K562 (cell line): ENCODE measurements around the gene RPL19. TPM values are rescaled to one million over a fixed set of nuclear protein-coding genes. Genes with fewer than 3 reads are reported as not detected.

Experiments
- ATAC-seq: fragments of 200-7000 bp; cut with Tn5 transposase; 3 replicates; pipeline ENCODE4 v1.9.1; 2020; ENCODE audit warnings: moderate library complexity
- BruUV-seq: library from RNA; stranded (reverse); fragments of 400-500 nt; replicated peaks from 2 replicates; lab custom pipeline; 2021; lab: Mats Ljungman, UMichigan
- CTCF ChIA-PET: fragments of 300-600 bp; formaldehyde crosslinking; extraction: SDS; loops from one replicate; lab custom pipeline; 2021; ENCODE audit warnings: low intra/inter-chr PET ratio; lab: Yijun Ruan, JAX
- POLR2A ChIA-PET: fragments of 300-600, 350-650 bp; sonication (Branson Sonifier 250); formaldehyde crosslinking; extraction: SDS; loops from one replicate; lab custom pipeline; 2021; ENCODE audit warnings: antibody characterized with exemption, inconsistent platforms; lab: Yijun Ruan, JAX
- DNase-seq, 4 experiments: peaks; one replicate each; pipeline versions ENCODE4 v3.0.0 to v3.0.0-alpha.2; 2011 to 2018; ENCODE audit warnings: low spot score in 3 of 4, mixed read lengths in 3 of 4; ENCODE audit errors: extremely low read depth in 1 of 4
- FAIRE-seq: peaks from 2 replicates; lab custom pipeline; 2011; peaks lifted over from hg19 to GRCh38; lab: Jason Lieb, UNC
- H2AFZ ChIP-seq: 2 replicates; pipeline ENCODE4 v1.6.0; 2011; ENCODE audit warnings: low read depth, low read length, control low read depth, inconsistent platforms
- H3K27ac ChIP-seq: fragments of 200-600 bp; 3 replicates; pipeline ENCODE4 v1.8.0; 2011; ENCODE audit warnings: low read depth, mild to moderate bottlenecking, control low read depth, inconsistent platforms, low read length, moderate library complexity, mixed read lengths; ENCODE audit errors: extremely low read depth
- H3K27me3 ChIP-seq, 2 experiments: fragments of 300-600 bp in 1 of 2; 2 replicates in 1 of 2; 3 replicates in 1 of 2; pipeline versions ENCODE4 v1.6.0 to v1.8.0; 2011; ENCODE audit warnings: inconsistent platforms in 2 of 2, low read length in 2 of 2, mild to moderate bottlenecking in 1 of 2, mixed read lengths in 1 of 2, moderate library complexity in 1 of 2; ENCODE audit not compliant: control insufficient read depth in 2 of 2, insufficient read depth in 2 of 2
- H3K36me3 ChIP-seq: fragments of 300-600 bp; 3 replicates; pipeline ENCODE4 v1.8.0; 2011; ENCODE audit warnings: mild to moderate bottlenecking, low read length, inconsistent platforms; ENCODE audit not compliant: control insufficient read depth, insufficient read depth
- H3K4me1 ChIP-seq, 2 experiments: fragments of 200-600 bp in 1 of 2; replicated peaks in 1 of 2; 2 replicates in 1 of 2; 3 replicates in 1 of 2; pipeline versions ENCODE4 v1.5.1 to v1.8.0; 2011; ENCODE audit warnings: inconsistent platforms in 2 of 2, low read length in 2 of 2, mild to moderate bottlenecking in 1 of 2, mixed read lengths in 1 of 2, moderate library complexity in 1 of 2; ENCODE audit not compliant: control insufficient read depth in 2 of 2, insufficient read depth in 2 of 2
- H3K4me2 ChIP-seq: 2 replicates; pipeline ENCODE4 v1.6.1; 2011; ENCODE audit warnings: low read length, control low read depth, inconsistent platforms, mixed read lengths; ENCODE audit not compliant: insufficient read depth
- H3K4me3 ChIP-seq: fragments of 200-600 bp; sonication (generic), shearing (Covaris generic); 2 replicates; pipeline ENCODE4 v1.5.1; 2016; ENCODE audit warnings: control low read depth, inconsistent platforms
- H3K79me2 ChIP-seq: fragments of 200-600 bp; 3 replicates; pipeline ENCODE4 v1.8.0; 2011; ENCODE audit warnings: low read length, inconsistent platforms; ENCODE audit not compliant: control insufficient read depth, insufficient read depth
- H3K9ac ChIP-seq, 2 experiments: 2 replicates each; pipeline versions ENCODE4 v1.6.0 to v1.6.1; 2011; ENCODE audit warnings: low read depth in 2 of 2, low read length in 2 of 2, control low read depth in 1 of 2, inconsistent platforms in 1 of 2, mild to moderate bottlenecking in 1 of 2, mixed read lengths in 1 of 2; ENCODE audit not compliant: insufficient read depth in 1 of 2
- H3K9me1 ChIP-seq: one replicate; pipeline ENCODE4 v1.6.0; 2011; ENCODE audit warnings: inconsistent platforms, mild to moderate bottlenecking, low read length, moderate library complexity; ENCODE audit not compliant: control insufficient read depth, insufficient read depth
- H3K9me3 ChIP-seq: replicated peaks from 2 replicates; pipeline ENCODE4 v1.5.1; 2011; ENCODE audit warnings: low read depth, low read length, inconsistent platforms; ENCODE audit not compliant: control insufficient read depth, insufficient read depth
- H4K20me1 ChIP-seq: replicated peaks from 2 replicates; pipeline ENCODE4 v1.6.1; 2011; ENCODE audit warnings: low read length, inconsistent platforms, mixed read lengths; ENCODE audit not compliant: control insufficient read depth, insufficient read depth
- DIDO1 ChIP-seq: fragments of 450-650 bp; IDR thresholded peaks from 2 replicates; pipeline ENCODE4 v1.6.1; 2016; ENCODE audit warnings: low read depth, missing biosample characterization, missing genetic modification characterization
- EGR1 ChIP-seq: fragments of 450-650 bp; conservative IDR thresholded peaks from 2 replicates; pipeline ENCODE4 v1.6.1; 2017; ENCODE audit warnings: mild to moderate bottlenecking
- PKNOX1 ChIP-seq: fragments of 450-650 bp; IDR thresholded peaks from 2 replicates; pipeline ENCODE4 v1.6.1; 2016
- ZBTB7A ChIP-seq: IDR thresholded peaks from 2 replicates; pipeline ENCODE4 v1.6.1; 2011; ENCODE audit warnings: low read depth, mild to moderate bottlenecking, low read length, moderate library complexity, borderline replicate concordance; ENCODE audit not compliant: control insufficient read depth
- ZNF740 ChIP-seq, 3 experiments: fragments of 200-800 bp in 1 of 3; sonication (Bioruptor generic) in 1 of 3; sonication (generic) in 1 of 3; formaldehyde crosslinking in 1 of 3; IDR thresholded peaks; 2 replicates each; pipeline versions ENCODE4 v1.6.1 to v1.8.0; 2016 to 2022; ENCODE audit warnings: mild to moderate bottlenecking in 2 of 3, missing compliant biosample characterization in 2 of 3, missing genetic modification characterization in 2 of 3, missing genetic modification reagents in 1 of 3
- WGBS: fragments of 100-300 bp; shearing (Covaris generic); methylation state at CpG from one replicate; pipeline ENCODE4 v1.1.6; 2016; ENCODE audit warnings: low coverage, mixed read lengths; ENCODE audit not compliant: insufficient coverage; ENCODE audit errors: missing lambda C conversion rate; 5-methylcytosine and 5-hydroxymethylcytosine counted together
- in situ Hi-C: fragments of 300-500 bp; cut with MboI; formaldehyde crosslinking; loops from 4 replicates; pipeline ENCODE4 v1.15.0; 2018; ENCODE audit warnings: inconsistent platforms, mixed read lengths
- intact Hi-C: fragments of 100-400 bp; cut with micrococcal nuclease; formaldehyde crosslinking; loops from 2 replicates; pipeline ENCODE4 v1.14.2; 2022
- polyA plus RNA-seq, 8 experiments: library from polyadenylated mRNA; depleted of rRNA in 4 of 8; stranded (reverse) in 5 of 8; unstranded in 3 of 8; fragments of >200 nt; fragmentation: Nextera tagmentation in 2 of 8; fragmentation: Illumina TruSeq in 1 of 8; extraction: Ambion mirVana in 2 of 8; extraction: Trizol in 1 of 8; gene quantifications; 2 replicates each; pipeline versions ENCODE4 v1.2.1 to v1.2.3, GENCODE V29; 2011 to 2014; ENCODE audit warnings: inconsistent platforms in 1 of 8, missing spikeins in 1 of 8
- total RNA-seq, 7 experiments: library from RNA; depleted of rRNA in 6 of 7; stranded (reverse); fragments of >200 nt in 6 of 7; fragmentation: Illumina TruSeq in 2 of 7; extraction: Trizol in 2 of 7; gene quantifications; 2 replicates each; pipeline versions ENCODE4 v1.2.1 to v1.2.3, GENCODE V29; 2011 to 2021; ENCODE audit warnings: low replicate concordance in 1 of 7

The RPL19 gene
- total and polyA plus RNA-seq, 9 of the 15 experiments (the other 6 are each of a cell fraction or from before 2014, with no cell fraction given) = 2,263 to 4,614 (median 3,727) TPM

DNA sequence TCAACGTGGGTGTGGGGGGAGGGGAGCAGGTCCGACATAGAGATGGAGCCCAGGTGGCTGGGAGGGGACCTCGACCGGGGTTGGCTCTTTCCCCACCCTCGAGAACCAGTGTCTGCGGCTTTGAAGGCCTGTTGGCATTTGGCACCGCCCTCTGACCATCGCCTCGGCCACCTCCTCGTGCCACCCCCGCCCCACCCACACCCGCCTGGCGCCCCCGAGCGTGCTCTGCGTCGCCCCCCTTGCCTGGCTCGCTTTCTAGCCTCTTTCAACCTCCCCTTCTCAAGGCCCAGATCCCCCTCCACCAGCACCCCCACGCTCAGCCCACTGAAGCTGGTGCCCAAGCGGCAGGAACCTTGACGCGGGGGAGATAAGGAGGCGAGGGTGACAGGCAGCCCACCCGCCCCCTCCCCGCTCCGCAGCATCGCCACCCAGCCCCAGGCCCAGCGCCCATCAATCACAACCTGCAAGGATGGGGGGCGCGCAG lies 3.2 kb upstream of the RPL19 start:
- peak in 2 of 4 experiments; percentile 49 to 52 for DNase-seq
- Histone ChIP-seq H3K9ac (peak overlapping the region; percentile 46 to 91; a peak in 3 of 4 replicates), H3K4me3 (peak overlapping the region; percentile 52), H3K27me3 (no peaks in the 10 kb centered on the region), H2AFZ (peak overlapping the region; percentile 77), H3K79me2 (peaks cover 37% of the 10 kb centered on the region), H3K9me1 (no peaks in the 10 kb centered on the region), H3K9me3 (no peaks in the 10 kb centered on the region), H3K4me1 (peaks cover 38 to 53% of the 10 kb centered on the region in 2 experiments; a peak in 4 of 5 replicates), H3K27ac (no peak overlapping the region), H3K36me3 (peaks cover 33% of the 10 kb centered on the region; the same call in 2 of the 3 replicates), H4K20me1 (peaks cover 3% of the 10 kb centered on the region; the same call in 1 of the 2 replicates), H3K4me2 (peak overlapping the region; percentile 78)
- no TSS peak for BruUV-seq
- ChIA-PET POLR2A (interaction anchor here (0.6 to 1.5 kb wide), 5 partner anchors 9 to 799 kb away, joined by 3 to 6 read pairs (median 3); no protein-coding TSS in a partner anchor), CTCF (no interaction called here)
- no peak for FAIRE-seq
- 0 out of 2 replicates have a peak, but pooled peaks have one; percentile 35 for TF ChIP-seq PKNOX1
- TF ChIP-seq ZNF740 (CRISPR knock-in tag; IDR thresholded peaks at IDR 0.05) = no peak
- 0 out of 4 replicates have a peak, but pooled peaks of 1 of the 2 experiments have one; percentile 34 for TF ChIP-seq ZNF740 (tag; IDR thresholded peaks at IDR 0.05)
- TF ChIP-seq ZBTB7A = peak; percentile 25; the same call in 1 of the 2 replicates
- peak; percentile 52 for TF ChIP-seq EGR1
- TF ChIP-seq DIDO1 (tag) = no peak
- intact Hi-C loops = no loop called here
- in situ Hi-C loops = no loop called here
- 0% methylated on average over 1 of the region's 30 CpGs for WGBS
- ATAC-seq = no peak
